GM21381 (cell line): Measurements from ENCODE around the gene ZNF469.

Experiments
- ATAC-seq: cut with Tn5 transposase; IDR thresholded peaks from one replicate; pipeline ENCODE4 v1.9.1; 2021; ENCODE audit warnings: mild to moderate bottlenecking, moderate library complexity; ENCODE audit not compliant: unreplicated experiment

The ZNF469 gene, protein sequence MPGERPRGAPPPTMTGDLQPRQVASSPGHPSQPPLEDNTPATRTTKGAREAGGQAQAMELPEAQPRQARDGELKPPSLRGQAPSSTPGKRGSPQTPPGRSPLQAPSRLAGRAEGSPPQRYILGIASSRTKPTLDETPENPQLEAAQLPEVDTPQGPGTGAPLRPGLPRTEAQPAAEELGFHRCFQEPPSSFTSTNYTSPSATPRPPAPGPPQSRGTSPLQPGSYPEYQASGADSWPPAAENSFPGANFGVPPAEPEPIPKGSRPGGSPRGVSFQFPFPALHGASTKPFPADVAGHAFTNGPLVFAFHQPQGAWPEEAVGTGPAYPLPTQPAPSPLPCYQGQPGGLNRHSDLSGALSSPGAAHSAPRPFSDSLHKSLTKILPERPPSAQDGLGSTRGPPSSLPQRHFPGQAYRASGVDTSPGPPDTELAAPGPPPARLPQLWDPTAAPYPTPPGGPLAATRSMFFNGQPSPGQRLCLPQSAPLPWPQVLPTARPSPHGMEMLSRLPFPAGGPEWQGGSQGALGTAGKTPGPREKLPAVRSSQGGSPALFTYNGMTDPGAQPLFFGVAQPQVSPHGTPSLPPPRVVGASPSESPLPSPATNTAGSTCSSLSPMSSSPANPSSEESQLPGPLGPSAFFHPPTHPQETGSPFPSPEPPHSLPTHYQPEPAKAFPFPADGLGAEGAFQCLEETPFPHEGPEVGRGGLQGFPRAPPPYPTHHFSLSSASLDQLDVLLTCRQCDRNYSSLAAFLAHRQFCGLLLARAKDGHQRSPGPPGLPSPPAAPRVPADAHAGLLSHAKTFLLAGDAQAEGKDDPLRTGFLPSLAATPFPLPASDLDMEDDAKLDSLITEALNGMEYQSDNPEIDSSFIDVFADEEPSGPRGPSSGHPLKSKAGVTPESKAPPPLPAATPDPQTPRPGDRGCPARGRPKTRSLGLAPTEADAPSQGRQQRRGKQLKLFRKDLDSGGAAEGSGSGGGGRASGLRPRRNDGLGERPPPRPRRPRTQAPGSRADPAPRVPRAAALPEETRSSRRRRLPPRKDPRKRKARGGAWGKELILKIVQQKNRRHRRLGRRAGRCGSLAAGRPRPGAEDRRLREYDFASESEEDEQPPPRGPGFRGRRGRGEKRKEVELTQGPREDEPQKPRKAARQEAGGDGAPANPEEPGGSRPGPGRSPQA (N-terminal part only)

DNA sequence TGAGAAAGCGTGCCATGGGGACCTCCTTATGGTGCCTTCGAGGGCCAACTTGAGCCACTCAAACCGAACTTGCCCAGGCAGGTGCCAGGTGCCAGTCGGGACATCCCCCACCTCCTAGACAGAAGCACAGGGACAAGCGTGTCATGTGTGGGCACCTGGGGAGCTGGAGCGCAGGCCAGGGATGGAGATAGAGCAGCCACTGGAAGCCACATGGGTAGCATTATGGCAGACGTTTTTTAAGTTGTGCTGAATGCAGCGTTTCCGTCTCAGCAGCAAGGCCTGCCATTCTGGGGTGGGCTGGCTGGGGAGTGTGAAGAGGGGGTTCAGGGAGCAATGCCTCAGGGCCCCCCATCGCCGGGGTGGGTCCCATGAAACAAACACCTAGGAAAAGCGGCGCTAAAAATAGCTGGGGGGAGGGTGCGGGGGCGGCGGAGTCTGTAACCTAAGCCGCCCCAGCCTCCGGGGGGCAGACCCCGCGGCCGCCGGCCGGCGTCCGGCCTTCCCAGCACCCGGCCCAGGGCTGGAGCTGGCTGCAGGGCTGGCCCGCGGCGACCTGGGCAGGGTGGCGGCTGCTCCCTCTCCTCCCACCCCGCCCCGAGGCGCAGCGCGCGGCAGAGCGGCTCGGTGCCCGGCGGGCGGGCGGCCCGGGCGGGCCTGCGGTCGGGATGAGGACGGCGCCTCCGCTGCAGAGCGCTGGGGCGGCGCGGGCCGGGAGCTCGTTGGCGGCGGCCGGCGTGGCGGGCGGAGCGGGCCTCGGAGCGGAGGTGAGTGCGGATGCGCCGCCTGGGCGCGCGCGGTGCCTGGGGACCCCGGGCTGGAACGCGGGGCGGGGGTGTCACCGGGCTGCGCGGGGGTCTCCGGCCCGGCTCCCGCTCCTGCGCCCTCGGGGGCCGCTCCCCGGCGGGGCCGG, at the start of gene ZNF469:
Gene ZNF469, plus strand, starts transcription at position 469 of the 910 bp plus-strand sequence. CDS start 44,512 bp downstream, outside the sequence.
- ATAC-seq = no peak

DNA sequence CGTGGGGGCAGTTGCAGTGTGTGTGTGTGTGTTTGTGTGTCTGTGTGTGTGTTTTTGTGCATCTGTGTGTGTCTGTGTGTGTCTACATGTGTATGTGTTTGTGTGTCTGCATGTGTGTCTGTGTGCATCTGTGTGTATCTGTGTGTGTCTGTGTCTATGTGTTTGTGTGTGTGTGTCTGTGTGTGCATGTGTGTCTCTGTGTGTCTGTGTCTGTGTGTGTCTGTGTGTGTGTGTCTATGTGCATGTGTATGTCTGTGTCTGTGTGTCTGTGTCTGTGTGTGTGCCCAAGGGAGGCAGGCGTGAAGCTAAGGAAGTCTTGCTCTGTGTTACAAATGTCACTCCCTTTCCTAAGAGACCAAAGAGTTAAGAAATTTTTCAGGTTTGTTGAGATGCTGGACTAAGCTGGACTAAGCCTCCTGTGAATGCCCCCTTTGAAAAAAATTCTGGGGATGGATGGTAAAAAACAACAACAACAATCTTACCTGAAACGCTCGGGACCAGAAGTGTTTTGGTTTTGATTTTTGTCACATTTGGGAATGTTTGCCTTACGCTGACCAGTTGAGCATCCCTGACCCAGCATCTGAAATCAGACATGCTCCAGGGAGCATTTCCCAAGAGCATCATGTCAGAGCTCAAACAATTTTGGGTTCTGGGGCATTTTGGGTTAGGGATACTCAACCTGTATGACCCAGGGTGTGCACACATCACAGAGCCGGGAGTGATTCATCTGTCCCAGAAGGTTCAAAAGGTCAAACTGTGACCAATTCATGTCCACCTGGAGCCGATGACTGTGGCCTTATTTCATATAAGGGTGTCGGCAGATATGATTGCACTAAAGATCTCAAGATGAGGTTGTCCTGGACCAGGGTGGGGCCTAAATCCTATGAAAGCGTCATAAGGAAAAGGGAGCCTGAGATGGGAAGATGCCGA, 48.6 kb upstream of the ZNF469 start:
- no peak for ATAC-seq

GRCh38 chr16:88334778-88335720, 47.7 kb upstream of the ZNF469 start:
- no peak for ATAC-seq

DNA sequence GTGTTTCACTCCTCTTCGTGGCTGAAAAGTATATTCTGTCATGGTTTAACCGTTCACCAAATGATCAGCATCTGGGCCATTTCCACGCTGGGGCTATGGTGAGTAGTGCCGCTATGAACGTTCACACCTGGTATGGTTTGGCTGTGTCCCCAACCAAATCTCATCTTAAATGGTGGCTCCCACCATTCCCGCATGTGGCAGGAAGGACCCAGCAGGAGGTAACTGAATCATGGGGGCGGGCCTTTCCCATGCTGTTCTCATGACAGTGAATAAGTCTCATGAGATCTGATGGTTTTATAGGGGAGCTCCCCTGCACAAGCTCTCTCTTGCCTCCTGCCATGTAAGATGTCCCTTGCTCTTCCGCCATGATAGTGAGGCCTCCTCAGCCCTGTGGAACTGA, 45.7 kb upstream of the ZNF469 start:
- ATAC-seq = no peak

DNA sequence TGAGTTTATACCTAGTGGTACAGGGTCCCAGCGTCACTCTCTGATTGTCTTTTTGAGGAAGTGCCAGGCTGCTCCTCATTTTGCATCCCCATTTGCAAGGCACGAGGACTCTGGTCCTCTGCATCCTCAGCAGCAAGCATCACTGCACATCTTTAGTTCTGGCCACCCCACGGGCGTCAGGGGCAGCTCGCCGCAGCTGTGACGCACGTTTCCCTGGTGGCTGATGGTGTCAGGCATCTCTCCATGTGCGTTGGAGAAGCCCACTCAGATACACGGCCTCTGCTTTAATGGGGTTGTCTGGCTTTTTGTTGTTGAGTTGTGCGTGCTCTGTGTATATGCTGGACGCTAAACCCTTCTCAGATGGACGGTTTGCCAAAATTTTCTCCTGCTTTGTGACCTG, 45.2 kb upstream of the ZNF469 start:
- no peak for ATAC-seq

DNA sequence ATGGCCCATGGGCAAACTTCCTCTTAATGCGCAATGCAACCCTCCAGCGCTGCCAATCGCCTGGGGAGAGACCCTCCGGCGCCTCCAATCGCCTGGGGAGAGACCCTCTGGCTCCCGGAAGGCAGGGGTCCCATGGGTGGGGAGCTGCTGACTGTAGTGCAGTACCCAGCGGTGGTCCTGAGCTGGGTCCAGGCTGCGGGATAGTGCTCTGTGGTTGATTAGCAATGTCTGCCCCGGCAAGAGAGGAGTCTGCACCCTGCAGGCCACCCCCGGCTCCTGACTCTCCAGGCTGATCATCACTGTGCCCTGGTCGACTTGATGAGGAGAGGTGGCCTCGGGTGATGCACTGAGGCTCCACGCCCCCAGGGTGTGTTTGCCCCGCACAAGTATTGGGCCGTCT, 44.6 kb upstream of the ZNF469 start:
- no peak for ATAC-seq

DNA sequence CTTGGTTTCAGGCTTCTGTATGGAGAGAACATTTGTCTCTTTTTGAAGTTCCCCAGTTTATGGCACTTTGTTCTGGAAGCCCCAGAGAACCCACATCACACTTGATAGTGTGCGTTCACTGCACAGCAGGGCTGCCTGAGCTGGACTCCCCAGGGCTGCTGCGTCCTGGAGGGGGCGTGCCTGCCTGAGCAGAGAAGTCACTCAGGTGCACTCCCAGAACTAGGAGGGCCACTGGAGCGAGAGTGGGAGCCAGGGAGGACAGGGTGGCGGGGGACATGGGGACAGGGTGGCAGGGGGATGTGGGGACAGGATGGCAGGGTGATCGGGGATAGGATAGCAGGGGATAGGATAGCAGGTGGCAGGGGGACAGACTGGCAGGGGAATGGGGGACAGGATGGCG, 43.9 kb upstream of the ZNF469 start:
- ATAC-seq = no peak

DNA sequence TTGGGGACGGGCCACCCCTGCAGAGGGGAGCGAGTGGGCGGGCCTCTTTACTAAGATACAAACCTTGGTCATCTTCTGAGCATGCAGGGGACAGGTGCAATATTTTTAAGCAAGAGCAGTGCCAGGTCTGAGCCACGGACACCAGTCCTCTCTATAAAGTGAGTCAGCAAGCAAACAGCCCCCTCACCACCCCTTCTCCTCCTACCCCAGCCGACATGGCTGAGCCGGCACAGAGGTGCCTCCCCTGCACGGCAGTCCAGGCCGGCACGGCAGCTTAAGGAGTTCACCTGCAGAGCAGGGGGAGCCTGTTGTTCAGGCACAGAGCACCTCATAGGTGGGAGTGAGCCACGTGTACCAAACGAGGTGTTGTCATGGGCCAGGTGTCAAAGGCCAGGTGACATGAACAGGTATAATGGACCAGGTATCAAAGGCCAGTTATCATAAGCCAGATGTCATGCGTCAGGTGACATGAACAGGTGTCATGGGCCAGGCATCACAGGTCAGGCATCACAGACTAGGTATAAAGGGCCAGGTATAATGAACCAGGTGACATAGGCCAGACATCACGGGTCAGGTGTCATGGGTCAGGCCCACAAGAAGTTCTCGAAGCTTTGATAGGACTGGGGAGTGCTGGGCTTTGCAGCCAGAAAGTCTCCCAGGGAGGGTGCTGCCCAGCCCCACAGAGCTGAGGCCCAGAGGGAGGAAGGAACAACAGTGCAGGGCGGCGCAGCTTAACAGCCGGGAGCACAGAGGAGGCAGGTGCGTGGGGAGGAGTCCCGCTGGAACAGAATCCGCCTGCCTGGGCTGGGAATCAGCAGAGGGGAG, 42.6 kb upstream of the ZNF469 start:
- ATAC-seq = no peak

GRCh38 chr16:88340755-88341150, 42.0 kb upstream of the ZNF469 start:
- no peak for ATAC-seq

DNA sequence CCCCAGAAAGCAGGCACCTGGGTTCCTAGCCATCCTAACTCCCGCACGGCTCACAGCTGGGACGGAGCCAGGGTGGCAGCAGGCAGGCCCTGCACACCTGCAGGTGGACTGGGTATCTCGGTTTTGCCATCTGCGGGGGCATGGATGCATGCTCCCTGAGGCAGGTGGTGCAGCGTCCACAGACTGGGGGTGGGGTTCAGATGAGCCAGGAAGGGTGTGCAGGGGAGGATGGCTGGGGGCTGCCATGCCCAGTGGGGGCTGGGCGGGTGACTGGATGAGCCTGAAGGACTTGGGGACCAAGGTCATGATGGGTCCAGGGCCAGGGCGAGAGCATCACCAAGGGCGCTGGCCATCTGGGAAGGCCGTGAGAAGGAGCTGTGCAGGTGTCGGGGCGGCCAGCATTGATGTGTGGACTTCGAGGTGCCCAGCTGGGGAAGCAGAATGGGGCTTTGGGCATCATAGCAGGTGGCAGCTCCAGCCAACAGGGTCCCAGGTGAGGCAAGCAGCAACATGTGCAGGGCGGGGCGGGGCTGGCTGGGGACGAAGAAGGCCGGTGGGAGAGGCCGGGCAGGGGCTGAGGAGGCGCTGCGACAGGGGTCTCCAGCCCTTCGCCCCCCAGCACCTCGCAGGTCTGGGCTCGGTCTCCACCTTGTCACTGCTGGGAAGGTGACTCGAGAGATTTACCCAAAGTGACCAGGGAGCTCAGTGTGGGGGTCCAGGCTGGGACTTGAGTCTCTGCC, 41.0 kb upstream of the ZNF469 start:
- ATAC-seq = no peak

- no peak for ATAC-seq
Observed at GRCh38 chr16:88342491-88342890, 40.3 kb upstream of the ZNF469 start.

DNA sequence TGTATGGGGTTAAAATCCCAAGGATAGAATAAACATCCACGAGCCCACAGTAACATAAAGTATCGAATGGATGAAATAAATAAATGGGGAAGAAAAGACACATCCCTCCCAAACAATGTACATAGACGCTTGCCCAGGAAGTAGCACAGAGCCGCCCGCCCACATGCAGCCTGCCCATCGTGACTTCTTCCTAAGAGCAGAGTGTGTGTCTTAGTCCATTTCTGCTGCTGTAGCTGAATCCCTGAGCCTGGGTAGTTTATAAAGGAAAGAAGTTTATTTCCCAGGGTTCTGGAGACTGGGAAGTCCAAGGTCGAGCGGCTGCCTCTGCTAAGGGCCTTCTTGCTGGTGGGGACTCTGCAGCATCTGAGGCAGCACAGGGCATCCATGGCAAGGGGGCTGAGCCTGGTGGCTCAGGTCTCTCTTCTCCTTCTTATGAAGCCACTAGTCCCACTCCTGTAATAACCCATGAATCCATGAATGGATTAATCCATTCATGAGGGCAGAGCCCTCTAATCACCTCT, 39.4 kb upstream of the ZNF469 start:
- no peak for ATAC-seq

GRCh38 chr16:88344411-88345030, 38.2 kb upstream of the ZNF469 start:
- ATAC-seq = no peak

- ATAC-seq = no peak
Observed at GRCh38 chr16:88345031-88345720, 37.6 kb upstream of the ZNF469 start.
